Nephron (organoid): ENCODE results near the gene DOCK9.

Experiments
- H3K27ac Mint-ChIP-seq, 3 experiments: 2 replicates each; pipeline ENCODE4 v1.8.0; 2020; ENCODE audit warnings: mixed read lengths in 3 of 3, mild to moderate bottlenecking in 2 of 3, moderate library complexity in 1 of 3
- H3K27me3 Mint-ChIP-seq: 2 replicates; pipeline ENCODE4 v1.8.0; 2021; ENCODE audit warnings: low read depth, mild to moderate bottlenecking, moderate library complexity, mixed read lengths
- H3K36me3 Mint-ChIP-seq: 2 replicates; pipeline ENCODE4 v1.8.0; 2020; ENCODE audit warnings: low read depth, mixed read lengths
- H3K4me1 Mint-ChIP-seq: 2 replicates; pipeline ENCODE4 v1.8.0; 2020; ENCODE audit warnings: mixed read lengths
- H3K4me3 Mint-ChIP-seq, 3 experiments: 2 replicates each; pipeline ENCODE4 v1.8.0; 2020; ENCODE audit warnings: mild to moderate bottlenecking in 3 of 3, mixed read lengths in 3 of 3, moderate library complexity in 2 of 3
- H3K9me3 Mint-ChIP-seq: 2 replicates; pipeline ENCODE4 v1.8.0; 2020; ENCODE audit warnings: mixed read lengths
- CTCF ChIP-seq, 3 experiments: fragments of 200-600 bp; sonication (generic); IDR thresholded peaks; one replicate each; pipeline ENCODE4 v1.5.0; 2021; ENCODE audit warnings: antibody characterized with exemption in 3 of 3; ENCODE audit not compliant: unreplicated experiment in 3 of 3

Gene DOCK9

GRCh38 chr13:98997011-98997730 lies 19.3 kb upstream of the DOCK9 start:
- no peaks in the 10 kb centered on the region for H3K9me3 Mint-ChIP-seq
- H3K27me3 Mint-ChIP-seq, result no peaks in the 10 kb centered on the region
- H3K4me1 Mint-ChIP-seq, result peaks cover 69% of the 10 kb centered on the region
- peak overlapping the region; percentile 6 to 38 (median 16) for H3K27ac Mint-ChIP-seq
- H3K4me3 Mint-ChIP-seq, result no peak overlapping the region
- H3K36me3 Mint-ChIP-seq, result no peaks in the 10 kb centered on the region
- TF ChIP-seq CTCF (IDR thresholded peaks at IDR 0.05; ENCODE audit: unreplicated experiment in 3 of 3), result no peak

- Mint-ChIP-seq H3K9me3 (no peaks in the 10 kb centered on the region), H3K36me3 (no peaks in the 10 kb centered on the region), H3K27me3 (no peaks in the 10 kb centered on the region), H3K27ac (no peak overlapping the region), H3K4me3 (no peak overlapping the region), H3K4me1 (peaks cover 60% of the 10 kb centered on the region)
- TF ChIP-seq CTCF (IDR thresholded peaks at IDR 0.05; ENCODE audit: unreplicated experiment in 3 of 3), result no peak
These were observed 18.2 kb upstream of the DOCK9 start for GRCh38 chr13:98996046-98996445.

GRCh38 chr13:98994896-98995295 lies 17.0 kb upstream of the DOCK9 start:
- Mint-ChIP-seq H3K4me3 (no peak overlapping the region), H3K9me3 (no peaks in the 10 kb centered on the region), H3K4me1 (peaks cover 48% of the 10 kb centered on the region), H3K27ac (peak overlapping the region; percentile 25 to 46 (median 36)), H3K36me3 (no peaks in the 10 kb centered on the region), H3K27me3 (no peaks in the 10 kb centered on the region)
- no peak for TF ChIP-seq CTCF (IDR thresholded peaks at IDR 0.05; ENCODE audit: unreplicated experiment in 3 of 3)

- H3K4me1 Mint-ChIP-seq, result peaks cover 40% of the 10 kb centered on the region
- no peak overlapping the region for H3K4me3 Mint-ChIP-seq
- H3K9me3 Mint-ChIP-seq, result no peaks in the 10 kb centered on the region
- no peak for TF ChIP-seq CTCF (IDR thresholded peaks at IDR 0.05; ENCODE audit: unreplicated experiment in 3 of 3)
- no peaks in the 10 kb centered on the region for H3K36me3 Mint-ChIP-seq
- no peaks in the 10 kb centered on the region for H3K27me3 Mint-ChIP-seq
- no peak overlapping the region for H3K27ac Mint-ChIP-seq
These were observed 16.2 kb upstream of the DOCK9 start for GRCh38 chr13:98994080-98994479.

- Mint-ChIP-seq H3K36me3 (no peaks in the 10 kb centered on the region), H3K27ac (no peak overlapping the region), H3K27me3 (no peaks in the 10 kb centered on the region), H3K4me3 (no peak overlapping the region), H3K9me3 (no peaks in the 10 kb centered on the region), H3K4me1 (peaks cover 23% of the 10 kb centered on the region)
- no peak for TF ChIP-seq CTCF (IDR thresholded peaks at IDR 0.05; ENCODE audit: unreplicated experiment in 3 of 3)
These were observed 14.5 kb upstream of the DOCK9 start for GRCh38 chr13:98992355-98992754.

GRCh38 chr13:98990701-98991100 lies 12.8 kb upstream of the DOCK9 start:
- Mint-ChIP-seq H3K4me3 (no peak overlapping the region), H3K27ac (no peak overlapping the region), H3K27me3 (no peaks in the 10 kb centered on the region), H3K36me3 (no peaks in the 10 kb centered on the region), H3K4me1 (peaks cover 24% of the 10 kb centered on the region), H3K9me3 (no peaks in the 10 kb centered on the region)
- TF ChIP-seq CTCF (IDR thresholded peaks at IDR 0.05; ENCODE audit: unreplicated experiment in 3 of 3), result no peak
